SK-N-SH (cell line): ENCODE results near the gene USP48. TPM values are rescaled to one million over a fixed set of nuclear protein-coding genes. Genes with fewer than 3 reads are reported as not detected.

Experiments used
- CTCF ChIA-PET: fragments of 300-600, 350-600 bp; formaldehyde crosslinking; extraction: SDS; loops from one replicate; lab custom pipeline; 2021; lab: Yijun Ruan, JAX
- POLR2A ChIA-PET: fragments of 350-600 bp; sonication (Branson Sonifier 250); formaldehyde crosslinking; extraction: SDS; loops from one replicate; lab custom pipeline; 2020; ENCODE audit warnings: antibody characterized with exemption, inconsistent platforms; lab: Yijun Ruan, JAX
- DNase-seq: peaks from one replicate; pipeline ENCODE4 v3.0.0; 2012
- H2AFZ ChIP-seq: fragments of 200-600 bp; sonication (generic); 2 replicates; pipeline ENCODE4 v1.8.1; 2016; ENCODE audit warnings: antibody characterized with exemption, mild to moderate bottlenecking, low read depth
- H3F3A ChIP-seq: fragments of 200-600 bp; sonication (generic); replicated peaks from 2 replicates; pipeline ENCODE3; 2016; ENCODE audit warnings: antibody characterized with exemption, mild to moderate bottlenecking; ENCODE audit not compliant: insufficient read depth
- H3K27ac ChIP-seq, 2 experiments: fragments of 200-500 bp in 1 of 2; fragments of 200-600 bp in 1 of 2; sonication (Bioruptor generic) in 1 of 2; sonication (generic), shearing (Covaris generic) in 1 of 2; 2 replicates each; pipeline versions ENCODE4 v1.5.1 to v1.6.1; 2014 to 2016; ENCODE audit warnings: low read depth in 2 of 2, inconsistent platforms in 1 of 2, low read length in 1 of 2, mild to moderate bottlenecking in 1 of 2, mixed read lengths in 1 of 2
- H3K27me3 ChIP-seq: fragments of 200-600 bp; sonication (generic), shearing (Covaris generic); 2 replicates; pipeline ENCODE4 v1.6.1; 2016; ENCODE audit warnings: mixed run types; ENCODE audit not compliant: insufficient read depth
- H3K36me3 ChIP-seq, 2 experiments: fragments of 200-500 bp in 1 of 2; fragments of 200-600 bp in 1 of 2; sonication (Bioruptor generic) in 1 of 2; sonication (generic) in 1 of 2; replicated peaks in 1 of 2; 2 replicates each; pipeline versions ENCODE3 to v1.5.1; 2014 to 2016; ENCODE audit warnings: low read length in 1 of 2, mild to moderate bottlenecking in 1 of 2; ENCODE audit not compliant: insufficient read depth in 2 of 2, control insufficient read depth in 1 of 2
- H3K4me1 ChIP-seq, 2 experiments: fragments of 200-500 bp in 1 of 2; fragments of 200-600 bp in 1 of 2; sonication (Bioruptor generic) in 1 of 2; sonication (generic), shearing (Covaris generic) in 1 of 2; 2 replicates each; pipeline versions ENCODE4 v1.5.1 to v1.6.1; 2014 to 2016; ENCODE audit warnings: low read depth in 1 of 2, low read length in 1 of 2, mixed run types in 1 of 2; ENCODE audit not compliant: insufficient read depth in 2 of 2, control insufficient read depth in 1 of 2
- H3K4me2 ChIP-seq: fragments of 200-600 bp; sonication (generic), shearing (Covaris generic); 2 replicates; pipeline ENCODE4 v1.6.1; 2017; ENCODE audit warnings: mixed run types
- H3K4me3 ChIP-seq, 2 experiments: fragments of 200-500 bp in 1 of 2; fragments of 200-600 bp in 1 of 2; sonication (Bioruptor generic) in 1 of 2; sonication (generic), shearing (Covaris generic) in 1 of 2; 2 replicates each; pipeline versions ENCODE4 v1.5.1 to v1.8.1; 2014 to 2016; ENCODE audit warnings: low read depth in 2 of 2, inconsistent platforms in 1 of 2, low read length in 1 of 2, mild to moderate bottlenecking in 1 of 2, mixed read lengths in 1 of 2, moderate library complexity in 1 of 2
- H3K79me2 ChIP-seq: fragments of 200-600 bp; sonication (generic); 2 replicates; pipeline ENCODE4 v1.8.1; 2017; ENCODE audit warnings: mild to moderate bottlenecking; ENCODE audit not compliant: insufficient read depth
- H3K9ac ChIP-seq: fragments of 200-600 bp; sonication (generic); 2 replicates; pipeline ENCODE4 v1.6.1; 2017; ENCODE audit warnings: mixed run types
- H3K9me2 ChIP-seq: fragments of 200-600 bp; sonication (generic); 2 replicates; pipeline ENCODE4 v1.6.1; 2017; ENCODE audit warnings: mixed run types
- H3K9me3 ChIP-seq: fragments of 200-600 bp; sonication (generic); 2 replicates; pipeline ENCODE4 v1.6.1; 2017; ENCODE audit warnings: mixed run types, mild to moderate bottlenecking, moderate library complexity
- H4K20me1 ChIP-seq: fragments of 200-600 bp; sonication (generic); 2 replicates; pipeline ENCODE4 v1.6.1; 2017; ENCODE audit warnings: mild to moderate bottlenecking, mixed run types; ENCODE audit not compliant: insufficient read depth
- EZH2phosphoT487 ChIP-seq: fragments of 200-600 bp; sonication (generic); IDR thresholded peaks from 2 replicates; pipeline ENCODE4 v1.6.1; 2017; ENCODE audit warnings: low read depth, mixed run types, mild to moderate bottlenecking, antibody characterized with exemption, moderate library complexity, borderline replicate concordance
- FOXM1 ChIP-seq: IDR thresholded peaks from 2 replicates; pipeline ENCODE4 v1.4.0; 2012; ENCODE audit warnings: low read depth, mild to moderate bottlenecking
- JUND ChIP-seq: IDR thresholded peaks from 2 replicates; pipeline ENCODE4 v1.4.0; 2012
- MAX ChIP-seq: IDR thresholded peaks from 2 replicates; pipeline ENCODE4 v1.4.0; 2012; ENCODE audit warnings: low read depth
- PBX3 ChIP-seq: IDR thresholded peaks from 2 replicates; pipeline ENCODE4; 2012
- RXRA ChIP-seq: IDR thresholded peaks from 2 replicates; pipeline ENCODE4 v1.4.0; 2012; ENCODE audit warnings: low read depth, mild to moderate bottlenecking, borderline replicate concordance
- SIN3A ChIP-seq: IDR thresholded peaks from 2 replicates; pipeline ENCODE4 v1.6.1; 2012; ENCODE audit warnings: low read depth, mild to moderate bottlenecking, low read length, moderate library complexity, borderline replicate concordance
- SMC3 ChIP-seq: IDR thresholded peaks from 2 replicates; pipeline ENCODE4 v1.6.1; 2012; ENCODE audit warnings: low read depth, low read length, improper control_type of control experiment
- TAF1 ChIP-seq: IDR thresholded peaks from 2 replicates; pipeline ENCODE4 v1.6.1; 2012; ENCODE audit warnings: low read depth, mild to moderate bottlenecking, low read length, moderate library complexity, borderline replicate concordance
- TCF12 ChIP-seq: IDR thresholded peaks from 2 replicates; pipeline ENCODE4 v1.4.0; 2012
- TEAD4 ChIP-seq: IDR thresholded peaks from 2 replicates; pipeline ENCODE4 v1.4.0; 2012; ENCODE audit warnings: mild to moderate bottlenecking, borderline replicate concordance; ENCODE audit not compliant: insufficient read depth
- USF1 ChIP-seq: IDR thresholded peaks from 2 replicates; pipeline ENCODE4 v1.4.0; 2012; ENCODE audit warnings: low read depth, borderline replicate concordance
- USF2 ChIP-seq: fragments of 150-350 bp; IDR thresholded peaks from 2 replicates; pipeline ENCODE4 v1.6.1; 2017; ENCODE audit warnings: antibody characterized with exemption, low read length, low read depth, borderline replicate concordance
- YY1 ChIP-seq: IDR thresholded peaks from 2 replicates; pipeline ENCODE4 v1.4.0; 2012; ENCODE audit warnings: low read depth, mild to moderate bottlenecking
- WGBS: methylation state at CpG from one replicate; pipeline ENCODE4 v1.1.6; 2017; ENCODE audit warnings: low lambda C conversion rate; 5-methylcytosine and 5-hydroxymethylcytosine counted together
- polyA plus RNA-seq, 3 experiments: library from polyadenylated mRNA; depleted of rRNA; stranded (reverse); fragments of >200 nt; gene quantifications; 2 replicates each; pipeline ENCODE4 v1.2.3, GENCODE V29; 2012

Gene USP48
- polyA plus RNA-seq, 1 of the 3 experiments (the other 2 are of a cell fraction) = 13.6 TPM

GRCh38 chr1:21670956-21671902, 111.7 kb downstream of the USP48 start:
- Histone ChIP-seq H3F3A (no peaks in the 10 kb centered on the region), H3K27me3 (peaks cover 8% of the 10 kb centered on the region; the same call in 1 of the 2 replicates), H3K9me2 (no peaks in the 10 kb centered on the region), H3K9ac (no peak overlapping the region), H3K4me1 (peaks cover 9 to 32% of the 10 kb centered on the region in 2 experiments; a peak in 3 of 4 replicates), H3K36me3 (peaks cover 0 to 6% of the 10 kb centered on the region in 2 experiments)
- DNase-seq = no peak
- WGBS = 95% methylated on average over 10 of the region's 11 CpGs
- TF ChIP-seq YY1 = no peak
- TF ChIP-seq USF1 = no peak
- TF ChIP-seq PBX3 = no peak
- TF ChIP-seq USF2 = no peak
- TF ChIP-seq EZH2phosphoT487 = no peak
- TF ChIP-seq, all 33 proteins: peak for 0
- Histone ChIP-seq H3K4me2 (no peak overlapping the region), H4K20me1 (peaks cover 7% of the 10 kb centered on the region; the same call in 1 of the 2 replicates), H3K27ac (no peak overlapping the region), H2AFZ (no peak overlapping the region), H3K9me3 (no peaks in the 10 kb centered on the region), H3K79me2 (no peaks in the 10 kb centered on the region), H3K4me3 (no peak overlapping the region)
- ChIA-PET POLR2A (interaction anchor here (1.3 kb wide), 1 partner anchor 10 kb away, joined by 3 read pairs; no protein-coding TSS in a partner anchor), CTCF (interaction anchor here (0.8 to 4.0 kb wide), 5 partner anchors 13 to 301 kb away, joined by 3 to 22 read pairs (median 5); partner anchors contain the start of gene USP48)

- Histone ChIP-seq H3K9ac (no peak overlapping the region), H2AFZ (no peak overlapping the region), H3K27me3 (peaks cover 8% of the 10 kb centered on the region; the same call in 1 of the 2 replicates), H3K9me3 (no peaks in the 10 kb centered on the region), H3K27ac (no peak overlapping the region), H3K4me3 (no peak overlapping the region), H3K4me1 (peaks cover 9 to 32% of the 10 kb centered on the region in 2 experiments; a peak in 3 of 4 replicates), H3F3A (no peaks in the 10 kb centered on the region), H3K79me2 (no peaks in the 10 kb centered on the region), H3K36me3 (peaks cover 0 to 3% of the 10 kb centered on the region in 2 experiments), H3K9me2 (no peaks in the 10 kb centered on the region), H4K20me1 (peaks cover 7% of the 10 kb centered on the region; the same call in 1 of the 2 replicates), H3K4me2 (no peak overlapping the region)
- POLR2A ChIA-PET = no interaction called here
- CTCF ChIA-PET = interaction anchor here (0.9 to 4.0 kb wide), 4 partner anchors 10 to 32 kb away, joined by 3 to 22 read pairs (median 8); no protein-coding TSS in a partner anchor
- 84% methylated on average over 15 of the region's 16 CpGs for WGBS
- DNase-seq = no peak
- TF ChIP-seq RXRA (no peak), JUND (no peak), SIN3A (no peak), USF2 (no peak), MAX (no peak), EZH2phosphoT487 (no peak), SMC3 (no peak), YY1 (no peak), TAF1 (no peak), PBX3 (no peak), TEAD4 (no peak), TCF12 (no peak), FOXM1 (no peak)
These were observed 112.7 kb downstream of the USP48 start for GRCh38 chr1:21670059-21670881.
